GM12878 (cell line): ENCODE measurements around the gene DIPK1A.

Experiments used
- CEBPB ChIP-seq, 2 experiments: fragments of 150-350 bp in 1 of 2; IDR thresholded peaks; 2 replicates each; pipeline ENCODE4 v1.6.1; 2012 to 2014; ENCODE audit warnings: low read depth in 2 of 2, low read length in 2 of 2, borderline replicate concordance in 1 of 2, inconsistent platforms in 1 of 2
- FOS ChIP-seq: IDR thresholded peaks from 3 replicates; pipeline ENCODE4 v1.6.1; 2011; ENCODE audit warnings: borderline replicate concordance; ENCODE audit not compliant: insufficient read length; ENCODE audit errors: extremely low read depth
- NFIC ChIP-seq: IDR thresholded peaks from 2 replicates; pipeline ENCODE4 v1.6.1; 2012; ENCODE audit warnings: low read depth, mild to moderate bottlenecking, inconsistent platforms, low read length, moderate library complexity
- NFXL1 ChIP-seq: fragments of 450-650 bp; IDR thresholded peaks from 2 replicates; pipeline ENCODE4 v1.6.1; 2017; ENCODE audit warnings: antibody characterized with exemption, mild to moderate bottlenecking, borderline replicate concordance
- NR2C1 ChIP-seq: fragments of 450-650 bp; IDR thresholded peaks from 2 replicates; pipeline ENCODE4 v1.6.1; 2017; ENCODE audit warnings: antibody characterized with exemption, mild to moderate bottlenecking, moderate library complexity
- ZNF274 ChIP-seq: IDR thresholded peaks from one replicate; pipeline ENCODE4 v1.8.0; 2011; ENCODE audit not compliant: insufficient read length, insufficient read depth
- TF ChIP-seq, protein P1 (sequence below), 3 experiments: IDR thresholded peaks in 2 of 3; conservative IDR thresholded peaks in 1 of 3; 2 replicates each; pipeline ENCODE4 v1.5.1; 2011; ENCODE audit warnings: low read depth in 3 of 3, low read length in 3 of 3, mild to moderate bottlenecking in 3 of 3, control low read depth in 2 of 3, moderate library complexity in 2 of 3, inconsistent platforms in 1 of 3, mixed read lengths in 1 of 3; ENCODE audit not compliant: control insufficient read depth in 2 of 3, insufficient read depth in 1 of 3; ENCODE audit errors: extremely low read depth in 1 of 3

DNA sequence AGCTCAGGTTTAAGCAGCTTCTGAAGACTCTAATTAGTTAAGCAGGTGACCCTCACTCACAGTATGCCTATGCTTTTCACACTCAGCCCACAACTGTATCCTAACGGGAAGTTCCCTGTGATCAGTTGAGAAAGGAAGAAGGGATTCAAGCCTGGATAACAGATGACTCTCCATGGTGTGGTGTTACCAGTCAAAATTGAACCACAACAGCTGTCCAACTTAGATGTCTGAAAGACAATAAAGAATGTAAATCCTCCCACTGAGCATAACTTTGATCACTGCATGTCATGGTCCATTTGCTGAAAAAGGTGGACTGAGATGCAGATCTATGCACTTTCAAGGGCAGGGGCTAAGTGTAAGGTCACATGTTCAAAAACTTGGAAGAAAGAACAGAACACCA, 32.3 kb upstream of the DIPK1A start:
- no peak for TF ChIP-seq ZNF274
- TF ChIP-seq, protein P1, sequence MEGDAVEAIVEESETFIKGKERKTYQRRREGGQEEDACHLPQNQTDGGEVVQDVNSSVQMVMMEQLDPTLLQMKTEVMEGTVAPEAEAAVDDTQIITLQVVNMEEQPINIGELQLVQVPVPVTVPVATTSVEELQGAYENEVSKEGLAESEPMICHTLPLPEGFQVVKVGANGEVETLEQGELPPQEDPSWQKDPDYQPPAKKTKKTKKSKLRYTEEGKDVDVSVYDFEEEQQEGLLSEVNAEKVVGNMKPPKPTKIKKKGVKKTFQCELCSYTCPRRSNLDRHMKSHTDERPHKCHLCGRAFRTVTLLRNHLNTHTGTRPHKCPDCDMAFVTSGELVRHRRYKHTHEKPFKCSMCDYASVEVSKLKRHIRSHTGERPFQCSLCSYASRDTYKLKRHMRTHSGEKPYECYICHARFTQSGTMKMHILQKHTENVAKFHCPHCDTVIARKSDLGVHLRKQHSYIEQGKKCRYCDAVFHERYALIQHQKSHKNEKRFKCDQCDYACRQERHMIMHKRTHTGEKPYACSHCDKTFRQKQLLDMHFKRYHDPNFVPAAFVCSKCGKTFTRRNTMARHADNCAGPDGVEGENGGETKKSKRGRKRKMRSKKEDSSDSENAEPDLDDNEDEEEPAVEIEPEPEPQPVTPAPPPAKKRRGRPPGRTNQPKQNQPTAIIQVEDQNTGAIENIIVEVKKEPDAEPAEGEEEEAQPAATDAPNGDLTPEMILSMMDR (IDR thresholded peaks at IDR 0.05 in 2 of 3, conservative IDR thresholded peaks at IDR 0.05 in 1 of 3; ENCODE audit: control insufficient read depth in 2 of 3, extremely low read depth in 1 of 3, insufficient read depth in 1 of 3, low read depth in 3 of 3, low read length in 3 of 3): no peak
- no peak for TF ChIP-seq NR2C1
- no peak for TF ChIP-seq NFXL1
- TF ChIP-seq NFIC: no peak
- TF ChIP-seq CEBPB (IDR thresholded peaks at IDR 0.05; ENCODE audit: borderline replicate concordance in 1 of 2, low read depth in 2 of 2, low read length in 2 of 2): no peak
- TF ChIP-seq FOS: no peak
